Measurements from ENCODE around the gene NID1. TPM values are rescaled to one million over a fixed set of nuclear protein-coding genes. Genes with fewer than 3 reads are reported as not detected.

Gene NID1
- total RNA-seq, 2 experiments from 2014 or later: not detected

DNA sequence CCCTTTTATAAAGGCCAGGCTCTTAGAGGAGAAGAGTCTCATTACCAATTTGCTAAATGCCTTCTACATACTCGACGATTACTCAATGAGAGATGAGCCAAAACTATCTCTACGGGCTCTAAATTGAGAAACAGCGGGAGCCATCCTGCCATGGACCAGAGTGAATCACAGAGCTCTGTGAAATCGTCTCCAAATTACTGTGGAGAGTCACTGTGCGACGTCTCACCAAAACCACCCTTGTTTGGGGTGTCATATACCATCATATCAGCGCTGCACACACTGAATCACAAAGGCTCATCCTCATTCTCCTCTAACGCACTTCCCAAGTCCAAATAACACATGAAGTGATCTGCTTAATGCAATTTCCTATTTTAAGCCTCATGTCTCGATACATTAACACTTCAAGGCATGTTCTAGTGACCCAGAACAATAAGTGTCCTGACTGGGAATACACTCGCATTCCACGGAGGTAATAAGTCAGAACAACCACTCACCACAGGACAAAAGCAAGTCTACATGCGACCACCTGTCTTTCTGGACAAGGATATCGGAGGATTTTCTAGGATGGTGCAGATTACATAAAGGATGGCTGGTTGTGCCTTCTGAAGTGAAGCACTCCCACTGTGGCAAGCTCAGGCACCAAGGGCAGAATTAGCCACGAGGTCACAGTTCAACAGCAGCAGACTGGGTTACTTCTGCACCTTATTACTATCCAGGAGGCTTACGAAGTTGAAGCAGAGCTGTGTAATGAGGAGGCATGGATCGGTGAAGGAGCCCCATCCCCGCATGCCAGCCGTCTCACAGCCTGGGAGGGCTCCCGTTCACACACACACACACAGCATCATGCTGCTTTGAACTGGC lies 44.3 kb downstream of the NID1 start:
- H3K4me1 ChIP-seq (ENCODE audit: insufficient read depth, low read length, poor library complexity, severe bottlenecking): no peaks in the 10 kb centered on the region
- no peak for DNase-seq (ENCODE audit: low spot score)
- H3K79me2 ChIP-seq (ENCODE audit: insufficient read depth, low read depth, low read length): no peaks in the 10 kb centered on the region
- H3K4me2 ChIP-seq (ENCODE audit: low read length): no peak overlapping the region
- no peaks in the 10 kb centered on the region for H3K9me3 ChIP-seq (ENCODE audit: low read length)
- H3K27ac ChIP-seq (ENCODE audit: low read depth, low read length, poor library complexity, severe bottlenecking): no peak overlapping the region
- H2AFZ ChIP-seq (ENCODE audit: low read length): no peak overlapping the region
- no peaks in the 10 kb centered on the region for H4K20me1 ChIP-seq (ENCODE audit: insufficient read depth, low read length)
- intact Hi-C loops (cut with micrococcal nuclease; ENCODE audit: unreplicated experiment): no loop called here
- ChIA-PET CTCF (ENCODE audit: unreplicated experiment) (no interaction called here), POLR2A (no interaction called here)
- TF ChIP-seq EZH2phosphoT487 (IDR thresholded peaks at IDR 0.05; ENCODE audit: borderline replicate concordance, low read depth, low read length): no peak
- TF ChIP-seq, protein P1, sequence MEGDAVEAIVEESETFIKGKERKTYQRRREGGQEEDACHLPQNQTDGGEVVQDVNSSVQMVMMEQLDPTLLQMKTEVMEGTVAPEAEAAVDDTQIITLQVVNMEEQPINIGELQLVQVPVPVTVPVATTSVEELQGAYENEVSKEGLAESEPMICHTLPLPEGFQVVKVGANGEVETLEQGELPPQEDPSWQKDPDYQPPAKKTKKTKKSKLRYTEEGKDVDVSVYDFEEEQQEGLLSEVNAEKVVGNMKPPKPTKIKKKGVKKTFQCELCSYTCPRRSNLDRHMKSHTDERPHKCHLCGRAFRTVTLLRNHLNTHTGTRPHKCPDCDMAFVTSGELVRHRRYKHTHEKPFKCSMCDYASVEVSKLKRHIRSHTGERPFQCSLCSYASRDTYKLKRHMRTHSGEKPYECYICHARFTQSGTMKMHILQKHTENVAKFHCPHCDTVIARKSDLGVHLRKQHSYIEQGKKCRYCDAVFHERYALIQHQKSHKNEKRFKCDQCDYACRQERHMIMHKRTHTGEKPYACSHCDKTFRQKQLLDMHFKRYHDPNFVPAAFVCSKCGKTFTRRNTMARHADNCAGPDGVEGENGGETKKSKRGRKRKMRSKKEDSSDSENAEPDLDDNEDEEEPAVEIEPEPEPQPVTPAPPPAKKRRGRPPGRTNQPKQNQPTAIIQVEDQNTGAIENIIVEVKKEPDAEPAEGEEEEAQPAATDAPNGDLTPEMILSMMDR (conservative IDR thresholded peaks at IDR 0.05; ENCODE audit: low read length): no peak
- no peak overlapping the region for H3K4me3 ChIP-seq (ENCODE audit: low read depth, low read length, poor library complexity, severe bottlenecking)
- no peaks in the 10 kb centered on the region for H3K36me3 ChIP-seq (ENCODE audit: insufficient read depth, low read length)
- BruUV-seq (replicated peaks): no TSS peak
- no peaks in the 10 kb centered on the region for H3K9me2 ChIP-seq (ENCODE audit: insufficient read depth, low read length)

DNA sequence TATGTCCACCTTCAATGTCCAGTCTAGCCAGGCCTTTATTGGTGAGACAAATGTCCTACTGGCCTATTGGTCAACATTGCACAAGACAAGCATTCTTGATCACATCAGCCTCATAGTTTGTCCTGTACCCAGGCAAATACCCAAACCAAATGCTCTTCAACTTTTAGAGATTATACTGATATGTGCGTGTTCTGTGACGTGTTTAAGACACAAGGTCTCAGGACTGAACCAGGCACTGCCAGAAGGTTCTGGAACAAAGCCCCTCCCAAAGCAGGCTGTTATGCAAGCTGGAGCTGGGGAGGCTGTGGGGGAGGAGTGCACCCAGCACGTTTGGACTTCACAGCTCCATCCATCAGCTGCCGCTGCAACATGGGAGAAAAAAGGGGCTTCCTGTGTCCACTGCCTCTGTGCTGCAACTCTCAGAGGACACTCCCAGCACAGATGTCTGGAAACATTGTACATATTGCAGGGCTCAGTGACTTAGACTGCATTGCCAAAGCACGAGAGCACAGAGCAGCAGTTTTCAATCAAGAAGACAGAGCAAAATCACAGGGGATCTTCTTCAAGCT lies 45.9 kb downstream of the NID1 start:
- H4K20me1 ChIP-seq (ENCODE audit: insufficient read depth, low read length): no peaks in the 10 kb centered on the region
- no peaks in the 10 kb centered on the region for H3K9me3 ChIP-seq (ENCODE audit: low read length)
- no peaks in the 10 kb centered on the region for H3K9me2 ChIP-seq (ENCODE audit: insufficient read depth, low read length)
- CTCF ChIA-PET (ENCODE audit: unreplicated experiment): no interaction called here
- H3K4me3 ChIP-seq (ENCODE audit: low read depth, low read length, poor library complexity, severe bottlenecking): no peak overlapping the region
- H3K4me2 ChIP-seq (ENCODE audit: low read length): no peak overlapping the region
- H3K79me2 ChIP-seq (ENCODE audit: insufficient read depth, low read depth, low read length): no peaks in the 10 kb centered on the region
- no peak for DNase-seq (ENCODE audit: low spot score)
- TF ChIP-seq, protein P1 (conservative IDR thresholded peaks at IDR 0.05; ENCODE audit: low read length): no peak
- TF ChIP-seq EZH2phosphoT487 (IDR thresholded peaks at IDR 0.05; ENCODE audit: borderline replicate concordance, low read depth, low read length): no peak
- H2AFZ ChIP-seq (ENCODE audit: low read length): no peak overlapping the region
- H3K4me1 ChIP-seq (ENCODE audit: insufficient read depth, low read length, poor library complexity, severe bottlenecking): no peaks in the 10 kb centered on the region
- H3K27ac ChIP-seq (ENCODE audit: low read depth, low read length, poor library complexity, severe bottlenecking): no peak overlapping the region
- intact Hi-C loops (cut with micrococcal nuclease; ENCODE audit: unreplicated experiment): no loop called here
- H3K36me3 ChIP-seq (ENCODE audit: insufficient read depth, low read length): no peaks in the 10 kb centered on the region
- POLR2A ChIA-PET: interaction anchor here (0.5 to 1.0 kb wide), 3 partner anchors 11 to 528 kb away, joined by 3 to 5 read pairs (median 3); no protein-coding TSS in a partner anchor
- BruUV-seq (replicated peaks): no TSS peak

Data from OCI-LY7 (cell line).